Activated CD4-positive, CD25-positive, alpha-beta regulatory T cell (primary cell): ENCODE measurements around the gene TTC32.

ENCODE experiments used
- DNase-seq, 4 experiments: peaks; one replicate each; lab custom pipeline; 2025; lab: John Stamatoyannopoulos, UW

Gene TTC32

DNA sequence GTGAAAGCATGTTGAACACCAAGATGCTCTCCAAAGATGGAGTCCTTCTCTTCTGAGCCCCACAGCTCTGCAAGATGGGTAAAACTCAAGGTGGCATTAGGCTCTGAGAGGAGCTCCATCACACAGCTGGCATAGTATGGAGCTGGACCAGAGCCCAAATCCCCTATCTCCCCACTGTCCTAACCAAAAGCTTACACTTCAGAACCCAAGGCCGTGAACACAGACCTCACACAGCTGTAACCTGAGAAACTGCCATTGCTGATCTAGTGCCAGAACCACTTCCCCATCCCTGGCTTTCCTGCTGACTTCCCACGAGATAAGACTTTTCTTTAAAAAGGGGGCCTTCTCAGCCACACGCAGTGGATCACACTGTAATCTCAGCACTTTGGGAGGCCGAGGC lies 25.0 kb downstream of the TTC32 start:
- no peak for DNase-seq

DNA sequence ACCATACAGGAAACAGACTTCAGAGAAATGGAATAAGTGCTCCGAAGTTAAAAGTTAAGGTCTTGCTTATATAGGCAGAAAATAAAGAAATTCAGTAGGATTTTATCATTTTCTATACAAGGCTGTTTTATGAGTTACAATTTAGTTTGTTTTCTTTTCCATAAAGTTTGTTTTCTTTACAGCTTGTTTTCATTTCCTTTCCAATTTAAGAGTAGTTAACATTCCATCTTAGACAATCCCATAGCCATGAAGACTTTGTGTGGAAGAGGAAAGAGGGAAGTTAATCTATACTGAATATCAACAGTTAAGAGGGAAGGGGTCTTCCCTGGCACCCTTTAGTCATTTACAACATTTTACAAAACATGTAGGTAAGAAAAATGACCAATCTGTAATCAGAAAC lies 26.5 kb downstream of the TTC32 start:
- no peak for DNase-seq

DNA sequence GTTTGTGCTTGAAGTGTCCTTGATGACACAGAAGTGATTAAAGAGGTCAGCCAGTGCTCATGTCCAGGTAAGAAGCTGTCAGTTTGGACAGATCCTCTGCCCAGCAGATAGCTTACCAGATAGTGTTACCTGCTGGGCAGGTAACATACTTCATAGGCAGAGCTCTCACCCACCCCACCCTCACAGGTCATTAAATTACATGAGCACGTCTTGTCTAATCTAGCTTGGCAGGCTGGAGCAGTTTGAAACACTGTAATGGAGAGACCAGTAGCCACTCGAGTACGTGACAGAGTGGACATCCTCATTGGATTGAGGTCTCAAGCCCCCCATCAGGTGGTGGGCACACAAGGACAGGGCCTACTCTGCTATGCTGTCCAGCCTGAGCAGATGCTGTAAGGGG lies 27.1 kb downstream of the TTC32 start:
- DNase-seq, result no peak

DNA sequence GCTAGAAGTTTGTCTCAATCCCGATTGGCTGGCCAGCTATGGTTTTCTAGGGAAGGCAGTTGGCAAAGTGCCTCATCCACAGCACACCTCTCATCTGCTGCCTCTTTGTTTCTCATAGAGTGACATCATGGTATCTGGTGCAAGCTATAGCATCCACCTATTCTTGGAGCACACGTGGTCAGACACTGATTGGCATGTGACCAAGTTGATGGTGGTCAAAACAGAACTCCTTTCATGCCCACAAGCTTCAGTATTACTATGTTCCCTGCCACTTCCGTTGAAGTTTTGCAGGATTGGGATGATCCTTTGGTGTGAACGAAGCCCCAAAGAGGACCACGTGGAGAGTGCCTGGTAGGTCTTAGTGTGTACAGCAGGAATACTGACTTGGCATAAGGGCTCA lies 28.8 kb downstream of the TTC32 start:
- DNase-seq, result no peak

DNA sequence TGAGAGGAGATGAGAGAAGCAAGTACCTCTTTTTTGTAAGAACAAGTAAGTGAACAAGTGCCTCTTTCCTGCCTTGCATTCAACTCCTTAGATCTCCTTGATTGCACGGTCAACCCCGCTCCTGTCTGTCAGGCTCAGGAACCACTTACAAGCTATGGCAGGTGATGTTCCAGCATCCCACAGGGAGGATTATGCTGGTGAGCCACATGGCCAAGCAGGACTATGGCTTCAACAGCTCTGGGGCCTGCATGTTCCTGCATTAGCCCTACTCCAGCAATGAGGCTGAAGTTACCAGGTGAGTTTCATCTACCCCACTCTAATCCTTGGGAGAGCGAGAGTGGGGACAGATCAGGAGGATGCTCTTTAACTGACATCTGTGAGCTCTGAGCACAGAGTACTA lies 29.5 kb downstream of the TTC32 start:
- DNase-seq, result no peak

DNA sequence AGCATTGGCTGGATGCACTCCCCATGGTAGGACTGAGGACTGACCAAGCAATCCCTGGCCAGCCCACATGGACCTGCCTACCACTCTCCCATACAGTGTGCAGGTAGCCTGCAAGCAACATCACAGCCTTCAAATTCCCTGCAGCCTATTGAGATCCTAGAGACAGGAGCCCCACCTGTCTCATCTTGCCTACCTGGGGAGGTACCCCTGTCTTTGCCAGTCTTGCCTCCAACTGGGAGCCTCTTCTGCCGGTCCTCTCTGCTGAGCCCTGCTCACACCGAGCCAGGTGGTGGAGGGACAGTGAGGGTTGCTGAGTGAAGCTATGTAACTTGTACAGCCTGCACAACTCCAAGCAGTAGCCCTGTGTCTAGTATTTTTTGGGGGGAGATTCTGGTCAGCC lies 29.9 kb downstream of the TTC32 start:
- DNase-seq, result no peak

DNA sequence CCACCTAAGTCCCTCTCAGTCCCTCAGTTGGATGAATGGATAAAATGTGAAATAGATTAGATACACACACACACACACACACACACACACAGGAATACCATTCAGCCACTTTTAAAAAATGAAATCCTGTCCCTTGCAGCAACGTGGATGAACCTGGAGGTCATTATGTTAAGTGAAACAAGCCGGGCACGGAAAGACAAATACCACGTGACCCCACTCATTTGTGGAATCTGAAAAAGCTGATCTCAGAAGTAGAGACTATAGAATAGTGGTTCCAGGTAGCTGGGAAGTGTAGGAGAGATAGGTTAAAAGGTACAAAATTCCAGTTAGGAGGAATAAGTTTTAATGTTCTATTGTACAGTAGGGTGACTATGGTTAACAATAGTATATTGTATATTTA lies 31.0 kb downstream of the TTC32 start:
- no peak for DNase-seq

DNA sequence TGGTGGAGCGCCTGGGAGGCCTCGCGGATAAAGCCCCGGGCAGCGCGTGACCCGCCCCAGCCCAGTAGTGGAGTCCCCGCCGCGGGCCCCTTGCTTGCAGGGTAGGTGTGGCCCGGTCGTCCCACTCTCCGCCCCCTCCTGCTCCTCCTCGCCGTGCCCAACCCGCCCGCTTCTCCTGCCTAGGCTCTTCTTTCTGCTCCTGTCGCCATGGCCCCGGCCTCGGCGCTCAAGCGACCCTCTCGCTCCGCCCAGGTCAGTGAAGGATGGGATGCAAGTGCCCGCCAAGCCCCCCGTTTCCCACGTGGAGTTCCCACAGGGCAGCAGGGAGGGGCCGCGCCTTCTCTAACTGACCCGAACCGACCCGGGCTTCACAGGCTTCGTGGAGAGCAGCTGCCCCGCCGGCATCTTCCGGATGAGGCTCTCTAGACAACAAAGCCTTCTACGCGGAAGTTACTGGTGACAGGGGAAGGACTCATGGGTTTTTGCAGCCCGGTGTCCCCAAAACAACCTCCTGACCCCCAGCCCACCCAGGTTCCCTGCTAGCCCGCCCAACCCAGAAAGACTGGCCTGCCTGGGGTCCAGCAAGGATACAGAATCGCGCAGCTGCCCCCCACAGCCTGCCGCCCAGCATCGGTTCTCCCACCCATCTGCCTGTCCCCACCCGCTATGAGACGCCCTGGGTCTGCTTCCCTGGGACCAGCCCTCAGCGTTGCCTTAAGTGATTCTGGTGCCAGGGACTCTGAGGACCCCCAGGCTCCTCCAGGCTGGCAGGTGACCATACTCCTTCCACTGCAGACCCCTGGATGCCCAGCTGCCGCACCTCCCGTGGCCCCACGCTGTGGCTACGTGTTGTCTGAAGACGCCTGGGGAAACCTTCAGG lies 32.8 kb downstream of the TTC32 start:
- peak; percentile 16 to 56 (median 36) for DNase-seq

DNA sequence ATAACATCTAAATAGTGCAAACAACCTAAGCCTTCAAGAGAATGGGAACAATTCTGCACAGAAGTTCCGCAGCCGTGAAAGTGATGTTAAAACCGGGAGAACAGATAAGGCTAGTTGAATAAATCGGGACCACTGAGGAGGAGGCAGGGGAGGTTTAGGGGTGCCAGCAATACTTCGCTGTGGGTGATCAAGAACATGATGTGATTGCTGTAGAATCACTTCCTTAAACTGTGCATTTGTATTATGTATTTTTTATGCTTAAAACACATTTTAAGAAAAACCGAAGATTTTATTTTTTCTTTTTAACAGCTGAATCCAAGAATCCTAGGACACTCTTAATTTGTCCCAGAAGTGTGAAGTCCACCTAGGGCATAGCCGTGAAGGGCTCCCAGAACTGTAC lies 33.6 kb downstream of the TTC32 start:
- DNase-seq, result no peak

DNA sequence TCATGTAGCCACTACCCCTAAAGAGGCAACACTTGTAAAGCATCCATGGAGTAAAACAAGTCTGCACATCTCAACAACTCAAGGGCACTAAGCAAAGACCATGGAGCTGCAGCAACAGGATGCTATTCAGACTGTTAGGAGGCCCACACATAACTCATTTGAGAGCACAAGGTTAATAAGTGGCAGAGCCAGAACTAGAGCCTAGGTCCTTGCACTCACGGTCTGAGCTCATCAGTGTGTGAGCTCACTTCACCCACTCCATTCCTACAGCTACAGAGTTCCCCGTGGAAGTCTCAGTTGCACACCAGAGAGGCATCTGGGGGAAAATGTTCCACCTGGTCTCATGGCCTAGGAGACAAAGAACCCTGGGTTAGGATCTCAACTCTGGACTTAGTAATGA lies 35.0 kb downstream of the TTC32 start:
- no peak for DNase-seq

DNA sequence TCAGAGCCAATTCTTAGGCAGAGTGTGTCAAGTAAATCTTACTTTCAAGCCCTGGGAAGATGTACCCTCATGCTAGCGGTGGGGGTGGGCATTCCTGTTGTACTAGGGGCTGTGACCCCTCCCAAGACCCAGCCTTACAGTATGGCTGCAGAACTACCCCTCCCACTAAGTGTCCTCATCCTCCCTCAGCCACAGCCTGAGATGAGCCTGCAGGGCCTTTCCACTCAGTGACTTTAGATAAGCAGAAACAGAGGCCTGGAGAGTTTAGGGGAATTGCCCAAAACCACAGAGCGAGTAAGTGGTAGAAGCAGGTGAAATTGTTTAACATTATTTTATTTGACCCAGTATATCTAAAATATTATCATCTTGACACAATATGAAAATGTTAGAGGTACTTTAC lies 36.6 kb downstream of the TTC32 start:
- no peak for DNase-seq

DNA sequence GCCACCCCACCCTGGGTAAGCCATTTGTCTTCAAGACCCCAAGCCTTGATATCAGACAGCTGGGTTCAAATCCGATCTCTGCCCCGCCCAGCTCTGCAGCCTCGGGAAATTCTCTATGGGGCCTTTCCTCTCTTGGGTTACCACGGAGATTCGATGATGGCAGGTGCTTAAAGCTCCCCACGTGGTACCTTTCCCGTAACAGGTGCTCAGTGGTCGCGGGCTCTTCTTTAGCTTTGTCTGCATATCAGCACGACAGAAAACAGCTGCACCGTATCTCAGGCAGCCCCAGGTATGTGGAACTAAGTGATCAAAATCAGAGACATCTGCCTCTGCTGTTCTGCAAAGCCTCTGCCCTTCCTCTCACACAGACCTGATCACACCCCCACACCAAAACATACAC lies 37.4 kb downstream of the TTC32 start:
- no peak for DNase-seq

DNA sequence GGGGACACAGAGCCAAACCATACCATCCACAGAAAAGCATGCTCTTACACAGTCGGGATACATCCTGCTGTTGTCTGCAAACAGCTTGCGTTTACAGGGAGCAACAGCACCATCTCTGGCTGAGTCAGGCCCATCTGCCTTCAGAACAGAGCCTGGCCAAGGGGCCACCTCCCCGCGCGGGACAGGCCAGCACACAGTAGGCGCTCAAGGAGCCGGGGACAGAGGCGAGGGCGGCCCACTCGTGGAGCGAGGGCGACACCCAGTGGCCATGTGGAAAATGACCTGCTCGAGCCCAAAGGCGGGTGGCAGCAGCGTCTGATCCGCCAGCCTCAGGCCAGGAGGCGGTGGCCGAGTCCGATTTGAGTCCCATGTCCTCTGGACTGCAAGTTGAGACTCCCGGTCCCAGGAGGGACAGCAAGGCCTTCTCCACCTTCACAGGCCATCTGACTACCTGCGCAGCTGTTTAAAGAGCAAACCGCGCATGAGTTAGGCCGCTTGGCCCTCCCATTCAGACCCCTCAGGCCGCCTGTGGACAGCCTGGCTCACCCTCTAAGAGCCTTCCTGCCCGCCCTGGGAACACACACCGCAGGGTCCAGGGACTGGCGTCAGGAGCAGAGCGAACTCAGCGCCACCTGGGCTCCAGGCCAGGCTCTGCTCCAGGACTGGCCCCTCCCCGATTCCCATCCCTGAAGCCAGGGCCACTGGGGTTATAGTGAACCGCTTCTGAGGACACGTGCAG lies 38.3 kb downstream of the TTC32 start:
- peak; percentile 31 to 50 (median 36) for DNase-seq

DNA sequence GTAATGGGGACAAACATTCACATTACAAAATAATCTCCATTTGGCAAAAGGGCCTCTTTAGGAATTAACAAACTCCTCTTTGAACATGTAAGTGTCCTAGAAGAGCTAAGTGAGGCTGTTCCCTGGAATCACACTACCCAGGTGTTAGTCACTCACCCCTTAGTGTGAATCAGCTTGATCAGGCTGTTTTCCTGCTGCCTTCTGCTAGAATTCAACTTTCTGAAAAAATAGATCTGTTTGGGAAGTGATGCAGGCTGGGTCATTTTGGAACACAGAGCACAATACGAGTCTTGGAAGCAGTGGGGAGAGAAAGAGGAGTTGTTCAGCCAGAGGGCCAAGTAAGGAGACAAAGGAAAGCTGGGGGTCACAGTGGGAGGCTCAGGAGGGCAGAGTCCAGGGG lies 40.0 kb downstream of the TTC32 start:
- no peak for DNase-seq

DNA sequence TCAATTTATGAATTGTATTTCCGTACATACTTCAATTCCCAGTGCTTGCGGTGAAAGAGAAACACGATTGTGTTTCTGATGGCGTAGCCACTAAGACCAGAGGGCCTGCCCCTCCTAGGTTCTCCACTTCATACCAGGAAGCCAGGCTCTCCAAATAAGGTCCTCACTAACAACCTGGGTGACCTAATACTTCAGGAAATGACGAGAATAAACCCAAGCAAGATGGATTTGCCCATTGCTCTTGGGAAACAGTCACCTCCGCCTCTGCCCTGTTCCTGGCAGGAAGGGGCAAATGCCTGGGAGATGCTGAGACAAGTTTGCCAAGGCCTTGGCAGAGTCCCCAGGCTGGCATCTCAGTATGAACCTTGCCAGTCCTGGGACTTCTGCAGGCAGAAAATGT lies 41.8 kb downstream of the TTC32 start:
- DNase-seq, result no peak

DNA sequence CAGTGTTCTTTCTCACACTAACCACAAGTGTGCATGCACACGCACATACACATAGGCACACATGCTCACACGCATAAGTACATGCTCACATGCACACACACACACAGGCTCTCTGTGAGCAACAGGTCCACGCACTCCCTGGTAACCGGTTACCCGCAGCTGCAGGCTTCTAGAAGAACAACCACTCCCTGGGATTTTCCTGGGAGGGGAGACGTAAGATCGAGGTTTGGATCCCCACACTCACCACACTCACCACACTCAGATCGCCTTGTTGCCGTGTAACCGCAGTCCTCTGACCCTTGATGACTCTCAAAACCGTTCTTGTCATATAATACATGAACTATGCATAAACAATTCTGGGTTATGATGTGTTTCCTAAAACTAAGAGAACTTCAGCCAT lies 42.2 kb downstream of the TTC32 start:
- DNase-seq, result no peak

DNA sequence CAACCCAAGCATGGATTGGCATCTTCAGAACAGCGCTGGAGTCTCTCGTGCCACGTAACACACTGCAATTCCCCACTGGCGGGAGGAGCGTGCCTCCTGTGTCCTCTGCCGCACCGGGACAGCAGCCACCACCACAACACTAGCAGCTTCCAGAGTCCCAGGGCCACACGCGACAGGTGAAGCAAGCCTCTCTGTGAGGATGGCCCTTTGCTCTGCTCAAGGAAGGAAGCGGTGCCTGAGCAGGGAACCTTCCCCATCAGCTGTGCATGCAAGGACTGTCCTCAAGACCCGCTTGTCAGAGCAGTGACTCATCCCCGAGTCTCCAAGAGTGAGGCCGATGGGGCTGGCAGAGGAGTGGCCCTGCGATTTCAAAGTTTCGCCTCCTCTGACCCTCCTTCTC lies 44.0 kb downstream of the TTC32 start:
- DNase-seq, result no peak

DNA sequence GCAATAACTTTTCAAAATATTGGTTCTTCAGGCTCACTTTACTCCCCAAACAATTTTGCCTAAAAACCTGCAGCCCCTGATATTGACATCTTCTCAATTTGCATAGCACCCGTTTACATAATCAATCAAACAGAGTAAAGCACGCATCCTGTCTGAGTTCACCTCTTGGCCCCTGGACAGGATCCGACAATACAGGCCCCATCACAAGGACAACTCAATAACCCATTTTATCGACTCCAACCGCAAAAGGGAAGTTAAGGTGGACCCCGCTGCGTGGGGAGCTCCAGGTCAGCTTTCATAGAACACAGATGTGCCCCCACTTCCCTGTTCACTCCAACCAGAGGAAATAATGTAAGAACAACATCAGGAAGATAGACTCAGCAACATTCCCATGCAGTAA lies 44.7 kb downstream of the TTC32 start:
- DNase-seq, result no peak

DNA sequence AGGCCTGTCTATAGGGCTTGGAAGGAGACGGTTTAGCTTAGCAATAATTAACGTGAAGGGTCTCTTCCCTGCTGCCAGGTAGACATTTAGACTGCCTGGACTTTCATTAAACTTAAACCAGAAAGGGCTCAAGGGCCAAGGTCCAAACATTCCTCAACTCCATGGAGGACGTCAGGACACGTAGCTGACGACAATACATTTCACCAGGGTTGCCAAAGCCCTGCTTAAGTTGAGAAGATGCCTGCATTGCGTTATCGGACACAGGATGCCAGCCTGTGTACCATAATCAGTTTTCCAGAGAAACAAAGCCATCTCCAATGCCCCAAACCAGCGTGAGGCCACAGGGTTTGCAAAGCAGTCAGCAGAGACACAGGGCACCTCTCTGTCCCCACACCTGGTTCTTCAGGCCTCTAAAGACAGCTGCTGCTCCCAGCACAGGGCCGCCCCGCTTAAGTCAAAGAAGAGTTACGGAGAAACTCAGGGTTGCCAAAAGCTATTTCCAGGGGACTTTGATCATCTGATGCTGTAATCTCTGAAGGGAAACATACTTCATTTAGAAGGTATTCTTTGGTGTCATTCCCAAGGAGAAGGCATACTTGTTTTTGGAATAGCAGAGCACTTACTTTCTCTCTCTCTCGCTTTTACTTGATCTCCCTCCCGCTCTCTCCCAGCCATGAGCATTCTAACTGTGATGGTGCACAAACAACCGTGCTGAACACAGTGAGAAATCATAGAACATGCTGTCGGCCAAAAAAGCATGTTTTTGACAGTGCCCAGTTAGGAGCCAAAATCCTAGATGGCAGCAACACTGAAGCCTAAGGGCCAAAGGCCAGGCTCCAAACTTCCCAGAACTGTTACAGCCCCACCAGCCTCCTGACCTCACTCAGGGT lies 46.0 kb downstream of the TTC32 start:
- no peak for DNase-seq

DNA sequence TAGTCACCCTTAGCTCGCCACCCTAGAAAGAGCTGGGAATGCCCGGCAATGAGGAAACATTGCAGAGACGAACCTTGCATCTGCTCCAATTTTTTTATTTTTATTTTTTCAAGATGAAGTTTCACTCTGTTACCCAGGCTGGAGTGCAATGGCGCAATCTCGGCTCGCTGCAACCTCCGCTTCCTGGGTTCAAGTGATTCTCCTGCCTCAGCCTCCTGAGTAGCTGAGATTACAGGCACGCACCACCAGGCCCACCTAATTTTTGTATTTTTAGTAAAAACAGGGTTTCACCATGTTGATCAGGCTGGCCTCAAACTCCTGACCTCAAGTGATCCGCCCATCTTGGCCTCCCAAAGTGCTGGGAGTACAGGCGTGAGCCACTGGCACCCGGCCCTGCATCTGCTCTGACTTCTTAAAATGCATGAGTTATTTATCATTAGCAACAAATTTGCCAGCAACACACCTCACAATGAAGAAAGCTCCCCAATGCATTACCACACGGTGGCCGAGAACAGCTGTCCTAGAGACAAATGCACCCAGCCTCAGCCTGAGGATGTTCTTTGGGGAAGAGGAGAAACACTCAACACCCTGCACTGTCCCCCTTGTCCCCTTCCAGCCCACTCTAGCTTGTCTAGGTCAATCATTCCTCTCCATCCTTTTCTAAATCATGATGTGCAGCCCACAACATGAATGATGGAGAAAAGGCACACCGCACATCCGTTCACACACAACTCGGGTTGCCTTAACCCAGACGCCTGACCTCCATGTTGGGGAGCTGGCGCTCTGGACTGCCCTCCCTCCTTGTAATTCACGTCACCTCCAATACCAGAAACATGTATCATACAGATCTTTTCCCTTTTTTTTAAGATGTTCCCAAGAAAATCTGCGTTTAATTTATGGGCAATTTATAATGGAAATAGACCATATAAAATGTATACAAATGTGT lies 46.9 kb downstream of the TTC32 start:
- DNase-seq, result no peak

DNA sequence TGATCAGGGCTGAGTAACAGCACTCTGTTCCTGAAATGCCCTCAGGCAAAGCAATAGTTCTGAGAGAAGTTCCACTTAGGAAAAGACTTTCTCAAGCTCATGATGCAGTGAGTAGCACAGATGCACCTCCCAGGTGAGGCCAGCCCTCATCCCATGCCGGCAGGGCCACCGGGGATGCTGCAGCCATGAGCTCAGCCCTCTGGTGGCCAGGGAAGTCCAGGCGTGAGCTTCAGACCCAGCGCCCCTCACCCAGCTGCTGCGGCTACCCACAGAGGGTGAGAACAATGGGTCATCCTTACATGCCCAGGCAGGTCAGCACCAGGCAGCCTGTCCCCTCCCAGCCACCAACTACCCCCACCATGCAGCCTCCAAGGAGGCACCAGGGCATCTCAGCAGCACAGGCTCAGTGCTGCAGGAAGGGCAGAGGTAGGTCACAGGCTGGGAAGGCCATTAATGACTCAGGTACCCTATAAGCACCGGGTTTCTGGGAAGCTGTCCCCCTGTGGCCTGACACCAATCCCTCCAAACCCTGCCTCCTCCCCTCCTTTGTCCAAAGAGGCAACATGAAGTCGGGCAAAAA lies 50.6 kb downstream of the TTC32 start:
- no peak for DNase-seq
